GM21825 (cell line): ENCODE results near the gene HAS3.

Source experiments
- ATAC-seq: cut with Tn5 transposase; IDR thresholded peaks from one replicate; pipeline ENCODE4 v1.9.1; 2021; ENCODE audit warnings: mild to moderate bottlenecking, moderate library complexity; ENCODE audit not compliant: unreplicated experiment

HAS3 gene

DNA sequence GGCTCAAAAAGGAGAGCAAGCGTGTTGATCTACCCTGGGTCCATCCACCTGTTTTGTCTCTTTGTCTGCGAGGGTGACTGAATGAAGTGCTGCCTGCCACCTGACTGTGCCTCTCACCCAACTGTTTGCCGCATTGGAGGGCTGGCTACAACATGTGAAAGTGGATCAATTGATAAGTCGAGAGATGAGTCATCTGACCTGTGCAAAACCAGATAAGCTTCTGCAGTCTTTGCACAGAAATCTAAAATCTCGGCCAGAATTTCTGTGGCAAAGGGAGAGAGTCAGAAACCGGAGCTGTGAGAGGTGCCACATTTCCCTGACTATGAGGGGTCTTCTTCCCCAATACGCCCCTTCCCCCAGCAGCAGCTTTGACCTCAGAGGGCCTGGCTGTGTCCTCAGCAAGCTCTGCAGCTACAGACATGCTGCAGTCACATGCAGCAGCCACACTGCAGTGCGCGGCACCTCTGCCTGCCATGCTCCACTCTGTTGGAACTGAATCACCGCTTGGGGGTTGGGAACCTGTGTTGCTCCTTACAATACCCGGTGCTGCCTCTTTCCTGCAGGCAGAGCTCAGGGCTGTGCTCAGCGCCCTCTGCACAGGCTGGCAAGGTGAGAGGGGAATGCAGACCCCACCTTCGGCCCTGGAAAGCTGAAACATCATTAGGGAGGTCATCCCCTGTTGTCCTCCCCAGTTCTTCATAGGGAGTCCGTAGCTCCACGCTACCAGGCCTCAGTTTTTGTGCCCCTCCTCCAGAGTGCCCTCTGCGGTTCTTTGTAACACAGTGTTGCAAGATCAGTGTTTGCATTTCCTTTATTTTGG is 16.2 kb upstream of the HAS3 start:
- ATAC-seq = no peak

DNA sequence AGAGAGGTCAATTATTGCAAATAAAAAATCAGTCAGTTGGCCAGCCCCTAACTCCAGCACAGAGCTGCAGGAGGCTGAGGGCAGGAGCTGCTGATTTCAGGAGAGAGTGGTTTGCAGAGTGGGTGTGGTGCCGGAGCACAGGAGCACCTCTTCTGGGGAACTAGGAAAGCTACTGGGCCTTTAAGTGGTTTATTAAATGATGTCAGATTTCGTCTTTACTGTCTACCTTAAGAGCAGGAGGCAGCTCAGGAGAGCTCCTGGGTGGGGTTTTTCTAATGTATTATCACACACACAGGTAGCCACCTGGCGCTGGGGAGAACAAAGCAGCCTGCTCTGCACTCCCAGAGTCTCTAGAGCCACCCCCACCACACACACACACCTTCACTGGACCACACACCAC is 11.5 kb upstream of the HAS3 start:
- no peak for ATAC-seq

DNA sequence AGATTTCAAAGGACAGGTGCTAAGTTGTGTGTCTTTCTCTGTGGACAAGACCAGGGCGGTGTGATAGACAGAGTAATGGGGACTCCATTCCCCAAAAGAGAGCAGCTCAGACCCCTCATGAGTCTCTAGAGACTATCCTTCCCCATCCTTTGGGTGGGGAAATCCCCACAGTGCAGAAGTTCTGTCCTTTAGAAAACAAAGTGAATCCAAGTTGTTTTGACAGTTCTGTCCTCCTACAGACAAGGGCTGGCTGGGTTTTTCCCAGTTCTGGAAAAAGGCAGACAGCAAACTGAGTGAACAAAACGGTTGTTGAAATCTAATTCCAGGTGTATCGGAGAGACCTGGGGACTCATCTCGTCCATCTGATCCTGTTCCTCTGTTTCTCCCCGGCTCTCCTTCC is 11.0 kb upstream of the HAS3 start:
- no peak for ATAC-seq

DNA sequence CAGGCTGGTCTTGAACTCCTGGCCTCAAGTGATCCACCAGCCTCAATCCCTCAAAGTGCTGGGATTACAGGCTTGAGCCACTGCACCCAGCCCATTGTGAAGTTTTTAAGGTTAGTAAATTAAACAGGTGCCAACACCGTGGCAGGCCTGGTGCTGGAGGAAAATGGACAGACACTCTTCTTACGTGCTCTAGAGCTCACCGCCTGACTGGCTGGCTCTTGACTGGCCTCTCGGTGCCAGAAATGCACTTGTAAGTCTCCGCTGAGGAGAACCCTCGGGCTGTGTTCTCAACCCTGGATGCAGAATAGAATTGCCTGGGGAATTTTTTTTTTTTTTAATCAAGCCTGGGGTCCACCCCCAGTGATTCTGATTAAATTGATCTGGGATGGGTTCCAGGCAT is 10.3 kb upstream of the HAS3 start:
- no peak for ATAC-seq

DNA sequence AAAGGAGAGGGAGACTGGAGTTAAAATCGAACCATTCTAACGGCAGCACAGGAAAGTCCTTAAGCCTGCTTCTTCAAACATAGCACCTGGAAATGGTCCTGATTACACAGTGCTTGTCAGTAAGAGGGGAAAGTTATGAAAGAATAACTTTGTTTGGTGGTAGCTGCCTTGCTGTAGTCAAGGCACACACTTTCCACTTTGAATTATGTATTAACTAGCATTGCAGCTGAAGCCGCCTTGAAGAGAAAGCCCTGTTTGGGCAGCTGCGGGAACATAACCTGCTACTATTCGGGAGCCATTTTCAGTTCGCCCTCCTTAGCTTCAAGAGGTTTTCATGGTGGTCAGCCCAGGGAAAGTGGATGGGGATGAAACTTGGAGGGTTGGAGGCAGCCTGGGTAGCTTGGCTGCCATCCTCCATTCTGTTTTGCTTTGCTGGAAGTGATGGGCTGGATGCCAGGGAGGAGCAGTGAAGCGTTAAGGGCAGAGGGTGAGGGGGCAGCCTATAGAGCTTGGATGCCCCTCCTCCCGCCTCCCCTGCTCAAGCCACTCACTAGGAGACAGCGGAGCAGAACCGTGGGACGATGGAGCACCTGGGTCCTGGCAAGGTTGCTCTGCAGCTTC is 5.3 kb upstream of the HAS3 start:
- no peak for ATAC-seq

DNA sequence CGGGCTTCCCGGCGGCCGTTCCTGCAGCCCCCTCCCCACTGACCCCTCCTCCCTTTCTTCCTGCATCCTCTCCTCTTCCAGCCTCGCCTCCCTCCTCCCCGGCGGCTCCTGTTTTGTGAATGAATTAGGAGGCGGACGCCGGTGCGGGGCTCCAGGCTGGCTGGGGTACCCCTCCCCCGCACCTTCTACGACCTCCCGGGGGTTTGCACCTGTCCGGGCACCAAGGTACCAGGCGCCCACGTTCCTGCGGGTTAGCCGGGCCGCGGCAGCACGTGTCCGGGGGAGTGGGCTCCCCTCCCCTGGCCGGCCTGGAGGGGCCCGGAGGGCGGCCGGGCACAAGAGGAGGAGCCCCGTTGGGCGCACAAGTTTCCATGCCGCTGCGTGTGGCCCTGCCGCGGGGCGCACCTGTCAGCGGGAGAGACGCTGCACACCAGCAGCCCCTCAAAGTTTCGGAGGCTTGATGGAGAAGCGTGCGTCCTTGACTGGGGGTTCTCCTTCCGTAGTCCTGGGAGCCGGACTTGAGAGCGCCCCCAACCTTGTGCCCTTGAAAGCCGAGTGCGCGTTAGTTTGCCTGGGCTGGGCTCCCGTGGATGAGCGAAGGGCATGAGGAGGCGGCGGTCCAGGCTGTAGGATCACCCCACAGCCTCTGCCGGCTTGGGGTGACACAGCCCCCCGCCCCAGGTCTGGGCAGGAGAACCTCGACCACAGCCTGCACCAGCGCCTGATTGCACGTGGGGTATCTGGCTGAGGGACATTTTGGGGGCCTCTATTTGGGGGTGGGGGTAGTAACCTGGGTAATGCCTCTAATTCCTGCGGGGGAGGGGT is 1.2 kb downstream of the HAS3 start:
- ATAC-seq = no peak

GRCh38 chr16:69107316-69107962 is 2.0 kb downstream of the HAS3 start:
- no peak for ATAC-seq

GRCh38 chr16:69108064-69108904 is 2.8 kb downstream of the HAS3 start:
- no peak for ATAC-seq

GRCh38 chr16:69108905-69109252 is 3.4 kb downstream of the HAS3 start:
- no peak for ATAC-seq

GRCh38 chr16:69109486-69110270 is 4.2 kb downstream of the HAS3 start:
- no peak for ATAC-seq

- no peak for ATAC-seq
Observed at GRCh38 chr16:69110406-69110805, 5.0 kb downstream of the HAS3 start.

DNA sequence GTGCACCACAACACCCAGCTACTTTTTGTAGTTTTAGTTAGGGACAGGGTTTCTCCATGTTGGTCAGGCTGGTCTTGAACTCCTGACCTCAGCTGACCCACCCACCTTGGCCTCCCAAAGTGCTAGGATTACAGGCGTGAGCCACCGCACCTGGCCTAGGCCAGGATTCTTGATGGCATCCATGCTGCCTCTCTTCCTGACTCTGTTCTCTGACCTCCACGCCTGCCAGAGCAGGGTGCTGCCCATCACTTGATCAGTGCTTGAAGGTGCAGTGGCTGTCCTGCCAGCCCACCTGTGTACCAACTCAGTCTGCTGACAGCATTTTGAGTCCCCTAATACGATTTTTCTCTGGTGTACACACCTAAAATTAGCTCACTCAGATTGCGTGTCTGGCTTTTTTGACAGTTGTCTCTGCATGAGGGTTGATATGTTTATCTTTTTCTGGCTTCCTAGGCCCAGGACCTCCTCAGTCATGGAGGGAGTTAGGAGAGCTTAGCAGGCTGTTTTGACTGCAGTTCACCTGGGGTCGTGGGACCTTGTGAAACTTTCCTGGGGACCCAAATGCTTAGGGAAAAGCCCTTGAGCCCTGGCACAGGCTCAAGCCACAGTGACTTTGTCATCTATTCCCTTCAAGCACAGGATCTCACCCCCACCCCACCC is 5.9 kb downstream of the HAS3 start:
- no peak for ATAC-seq

DNA sequence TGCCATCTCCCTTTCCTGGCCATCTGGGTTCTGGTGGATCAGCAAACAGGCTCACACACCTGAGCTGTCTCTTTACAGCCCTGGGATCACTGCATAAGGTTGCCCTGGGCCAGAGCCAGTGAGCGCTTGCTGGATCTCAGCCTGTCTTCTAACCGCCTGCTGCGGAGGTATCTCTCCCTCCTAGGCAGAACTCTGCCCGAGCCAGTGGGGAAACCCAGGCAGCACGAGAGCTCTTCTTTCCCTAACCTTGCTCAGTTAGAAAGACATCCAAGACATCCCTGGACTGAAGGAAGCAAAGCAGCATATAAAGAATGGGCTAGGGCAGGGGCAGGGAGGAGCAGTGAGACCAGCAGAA is 6.4 kb downstream of the HAS3 start:
- no peak for ATAC-seq

DNA sequence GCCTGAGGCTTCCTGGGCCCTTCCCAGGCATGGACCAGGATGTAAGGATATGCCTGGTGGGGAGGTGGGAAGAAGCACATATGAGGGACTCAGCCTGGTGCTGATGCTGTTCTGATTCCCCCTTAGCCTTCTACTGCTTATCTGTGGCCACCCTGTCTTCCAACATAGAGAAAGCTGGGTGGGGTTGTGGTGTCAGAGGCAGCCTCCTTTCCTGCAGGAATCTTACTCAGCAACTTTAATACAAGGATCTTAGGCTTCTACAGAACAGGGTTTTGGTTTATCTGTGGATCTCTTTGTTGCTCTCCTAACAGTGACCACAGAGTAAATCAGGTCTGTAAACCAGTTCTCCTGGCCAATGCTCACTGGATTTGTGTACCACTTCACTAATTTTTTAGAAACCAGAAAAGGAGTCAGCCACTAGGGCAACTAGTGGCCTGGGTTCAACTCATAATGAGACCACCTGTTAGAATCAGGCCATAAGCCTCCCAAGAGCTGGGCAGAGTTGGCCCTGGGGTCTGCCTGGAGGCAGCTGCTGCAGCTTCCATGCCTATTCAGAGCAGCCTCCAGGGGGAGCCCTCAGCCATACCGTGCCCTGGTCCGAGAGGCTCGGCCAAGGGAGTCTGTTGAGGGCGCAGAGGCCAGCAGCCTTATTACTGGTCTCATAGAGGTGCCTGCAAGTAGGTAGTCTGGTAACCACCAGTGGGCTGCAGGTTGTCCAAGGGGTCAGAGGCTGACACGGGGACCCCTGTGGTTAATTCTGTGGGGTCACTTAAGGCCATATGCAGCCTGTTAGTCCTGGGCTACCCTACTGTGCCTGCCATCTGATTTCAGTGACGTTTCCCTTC is 7.1 kb downstream of the HAS3 start:
- ATAC-seq = no peak

DNA sequence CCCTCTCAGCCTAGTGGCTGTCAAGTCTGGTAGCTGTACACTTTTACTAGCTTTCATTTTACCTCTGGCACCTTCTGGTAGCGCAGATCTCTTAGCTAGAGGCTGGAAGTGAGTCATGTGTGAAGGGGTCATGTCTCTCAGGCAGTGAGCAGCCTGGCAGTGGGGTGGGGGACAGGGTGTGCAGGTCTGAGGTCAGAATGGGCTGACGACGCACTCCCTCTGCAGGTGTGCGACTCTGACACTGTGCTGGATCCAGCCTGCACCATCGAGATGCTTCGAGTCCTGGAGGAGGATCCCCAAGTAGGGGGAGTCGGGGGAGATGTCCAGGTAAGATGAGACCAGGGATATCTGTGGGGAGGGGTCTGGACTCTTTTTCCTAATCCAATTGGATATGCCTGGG is 7.8 kb downstream of the HAS3 start:
- ATAC-seq = no peak

DNA sequence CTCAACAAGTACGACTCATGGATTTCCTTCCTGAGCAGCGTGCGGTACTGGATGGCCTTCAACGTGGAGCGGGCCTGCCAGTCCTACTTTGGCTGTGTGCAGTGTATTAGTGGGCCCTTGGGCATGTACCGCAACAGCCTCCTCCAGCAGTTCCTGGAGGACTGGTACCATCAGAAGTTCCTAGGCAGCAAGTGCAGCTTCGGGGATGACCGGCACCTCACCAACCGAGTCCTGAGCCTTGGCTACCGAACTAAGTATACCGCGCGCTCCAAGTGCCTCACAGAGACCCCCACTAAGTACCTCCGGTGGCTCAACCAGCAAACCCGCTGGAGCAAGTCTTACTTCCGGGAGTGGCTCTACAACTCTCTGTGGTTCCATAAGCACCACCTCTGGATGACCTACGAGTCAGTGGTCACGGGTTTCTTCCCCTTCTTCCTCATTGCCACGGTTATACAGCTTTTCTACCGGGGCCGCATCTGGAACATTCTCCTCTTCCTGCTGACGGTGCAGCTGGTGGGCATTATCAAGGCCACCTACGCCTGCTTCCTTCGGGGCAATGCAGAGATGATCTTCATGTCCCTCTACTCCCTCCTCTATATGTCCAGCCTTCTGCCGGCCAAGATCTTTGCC is 9.0 kb downstream of the HAS3 start:
- no peak for ATAC-seq

DNA sequence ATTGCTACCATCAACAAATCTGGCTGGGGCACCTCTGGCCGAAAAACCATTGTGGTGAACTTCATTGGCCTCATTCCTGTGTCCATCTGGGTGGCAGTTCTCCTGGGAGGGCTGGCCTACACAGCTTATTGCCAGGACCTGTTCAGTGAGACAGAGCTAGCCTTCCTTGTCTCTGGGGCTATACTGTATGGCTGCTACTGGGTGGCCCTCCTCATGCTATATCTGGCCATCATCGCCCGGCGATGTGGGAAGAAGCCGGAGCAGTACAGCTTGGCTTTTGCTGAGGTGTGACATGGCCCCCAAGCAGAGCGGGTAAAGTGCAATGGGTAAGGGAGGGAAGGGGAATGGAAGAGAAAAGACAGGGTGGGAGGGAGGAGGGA is 9.5 kb downstream of the HAS3 start:
- ATAC-seq = no peak

DNA sequence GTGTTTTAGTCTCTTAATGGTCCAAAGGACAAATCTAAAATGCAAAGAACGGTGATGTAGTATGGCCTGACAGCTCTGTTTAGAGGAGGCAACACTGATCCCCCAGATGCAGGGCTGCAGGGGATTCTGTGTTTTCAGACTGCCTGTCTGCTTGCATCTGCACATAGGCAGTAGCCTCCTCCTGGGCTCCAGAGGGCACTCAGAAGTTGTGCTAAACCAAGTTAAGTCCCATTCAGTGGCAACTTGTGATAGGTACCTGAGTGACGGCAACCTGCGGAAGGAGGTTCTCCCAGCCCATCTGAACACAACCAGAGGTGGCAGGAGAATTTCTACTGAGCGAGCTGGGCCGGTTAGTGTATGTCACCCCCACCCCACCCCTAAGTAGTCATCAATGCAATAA is 9.9 kb downstream of the HAS3 start:
- no peak for ATAC-seq
